GM12865 (cell line): ENCODE measurements around the gene SDC1.
A peak's percentile ranks its signal among the peaks of the same experiment; 100 is the strongest.

ENCODE experiments used
- DNase-seq: peaks from one replicate; pipeline ENCODE4 v3.0.0; 2010; ENCODE audit warnings: low read depth
- H3K4me3 ChIP-seq: 2 replicates; pipeline ENCODE4 v1.5.1; 2011; ENCODE audit warnings: mild to moderate bottlenecking, low read depth, low read length, control low read depth
- CTCF ChIP-seq: IDR thresholded peaks from 2 replicates; pipeline ENCODE4 v1.5.1; 2011; ENCODE audit warnings: low read length, control low read depth, low read depth, inconsistent platforms; ENCODE audit not compliant: insufficient read depth; ENCODE audit errors: missing control alignments

Gene SDC1

GRCh38 chr2:20222014-20222768, 2.7 kb downstream of the SDC1 start:
- H3K4me3 ChIP-seq = no peak overlapping the region
- TF ChIP-seq CTCF = no peak
- peak; percentile 45 for DNase-seq

GRCh38 chr2:20221555-20221973, 3.4 kb downstream of the SDC1 start:
- no peak overlapping the region for H3K4me3 ChIP-seq
- no peak for DNase-seq
- TF ChIP-seq CTCF = no peak

GRCh38 chr2:20220806-20221554, 4.0 kb downstream of the SDC1 start:
- no peak for DNase-seq
- no peak overlapping the region for H3K4me3 ChIP-seq
- TF ChIP-seq CTCF = no peak

- TF ChIP-seq CTCF = no peak
- no peak overlapping the region for H3K4me3 ChIP-seq
- no peak for DNase-seq
Observed at GRCh38 chr2:20219763-20220380, 5.1 kb downstream of the SDC1 start.

- no peak overlapping the region for H3K4me3 ChIP-seq
- TF ChIP-seq CTCF = no peak
- no peak for DNase-seq
Observed at GRCh38 chr2:20218331-20219320, 6.3 kb downstream of the SDC1 start.
